ENCODE results near the gene PTPRD. TPM values are rescaled to one million over a fixed set of nuclear protein-coding genes. Genes with fewer than 3 reads are reported as not detected.

Gene PTPRD
- total RNA-seq, 1 experiment from 2014 or later = not detected

- H3K36me3 ChIP-seq (ENCODE audit: control insufficient read depth, insufficient read depth, low read length) = no peaks in the 10 kb centered on the region
- TF ChIP-seq CTCF (IDR thresholded peaks at IDR 0.05) (no peak), REST (IDR thresholded peaks at IDR 0.05; ENCODE audit: insufficient read depth in 1 of 2, low read depth in 2 of 2, low read length in 1 of 2) (no peak), TCF7L2 (IDR thresholded peaks at IDR 0.05; ENCODE audit: low read depth, low read length) (no peak), POLR2AphosphoS5 (IDR thresholded peaks at IDR 0.05; ENCODE audit: low read depth, low read length) (no peak), SIN3A (IDR thresholded peaks at IDR 0.05; ENCODE audit: borderline replicate concordance, insufficient read depth, low read depth, low read length) (no peak)
- intact Hi-C loops (cut with micrococcal nuclease; ENCODE audit: unreplicated experiment) (loop anchor here (2.0 kb wide), 1 partner anchor 185 kb away; no protein-coding TSS in a partner anchor), in situ Hi-C loops (cut with HindIII; ENCODE audit: low pct_unique_long_range_greater_than_20kb, low sequenced_read_pairs) (no loop called here)
- no peak overlapping the region for H3K4me3 ChIP-seq (ENCODE audit: low read depth in 2 of 2, low read length in 2 of 2)
- H3K9me3 ChIP-seq (ENCODE audit: control insufficient read depth, insufficient read depth, low read depth, low read length) = no peaks in the 10 kb centered on the region
- no peaks in the 10 kb centered on the region for H3K27me3 ChIP-seq (ENCODE audit: control insufficient read depth, insufficient read depth, low read length)
- no peak for DNase-seq (ENCODE audit: low read depth, low spot score)
- no TSS peak for BruUV-seq (replicated peaks)
- ChIA-PET POLR2A (no interaction called here), CTCF (no interaction called here)
- H3K4me1 ChIP-seq (ENCODE audit: control insufficient read depth, insufficient read depth, low read length) = no peaks in the 10 kb centered on the region
- H3K27ac ChIP-seq (ENCODE audit: low read length) = no peak overlapping the region
- no peak for ATAC-seq
Observed at GRCh38 chr9:9791611-9792010, 821.2 kb downstream of the PTPRD start.

GRCh38 chr9:9790216-9790872 is 822.5 kb downstream of the PTPRD start:
- no TSS peak for BruUV-seq (replicated peaks)

More at GRCh38 chr9:9790216-9790872, 822.5 kb downstream of the PTPRD start:
- CTCF ChIA-PET = interaction anchor here (0.7 kb wide), 1 partner anchor 153 kb away, joined by 6 read pairs; no protein-coding TSS in a partner anchor
- DNase-seq (ENCODE audit: low read depth, low spot score) (peak; percentile 13), ATAC-seq (no peak)
- POLR2A ChIA-PET = no interaction called here
- Histone ChIP-seq H3K27ac (ENCODE audit: low read length) (no peak overlapping the region), H3K4me3 (ENCODE audit: low read depth in 2 of 2, low read length in 2 of 2) (no peak overlapping the region), H3K36me3 (ENCODE audit: control insufficient read depth, insufficient read depth, low read length) (no peaks in the 10 kb centered on the region), H3K9me3 (ENCODE audit: control insufficient read depth, insufficient read depth, low read depth, low read length) (no peaks in the 10 kb centered on the region), H3K4me1 (ENCODE audit: control insufficient read depth, insufficient read depth, low read length) (no peaks in the 10 kb centered on the region), H3K27me3 (ENCODE audit: control insufficient read depth, insufficient read depth, low read length) (no peaks in the 10 kb centered on the region)
- no peak for TF ChIP-seq SIN3A (IDR thresholded peaks at IDR 0.05; ENCODE audit: borderline replicate concordance, insufficient read depth, low read depth, low read length)
- peak; percentile 65 for TF ChIP-seq CTCF (IDR thresholded peaks at IDR 0.05)
- intact Hi-C loops (cut with micrococcal nuclease; ENCODE audit: unreplicated experiment) = loop anchor here (2.0 kb wide), 1 partner anchor 184 kb away; no protein-coding TSS in a partner anchor
- in situ Hi-C loops (cut with HindIII; ENCODE audit: low pct_unique_long_range_greater_than_20kb, low sequenced_read_pairs) = no loop called here
